NT2/D1 (cell line): Measurements from ENCODE around the gene RHEX.
"Not testable (repeated sequence)": the region's sequence is repeated elsewhere in the genome, so short reads cannot be mapped to it uniquely, and the experiment has no call there.

ENCODE experiments used
- DNase-seq: peaks from one replicate; pipeline ENCODE4 v3.0.0-alpha.2; 2011; ENCODE audit warnings: low read depth, low spot score
- H3K27me3 ChIP-seq: 2 replicates; pipeline ENCODE4 v1.6.0; 2011; ENCODE audit warnings: mild to moderate bottlenecking; ENCODE audit not compliant: insufficient read length, insufficient read depth
- H3K36me3 ChIP-seq: 2 replicates; pipeline ENCODE4 v1.6.1; 2011; ENCODE audit warnings: mild to moderate bottlenecking, low read length, mixed read lengths; ENCODE audit not compliant: insufficient read depth, insufficient read length
- H3K4me1 ChIP-seq: 2 replicates; pipeline ENCODE4 v1.5.1; 2011; ENCODE audit not compliant: insufficient read depth, insufficient read length
- H3K4me3 ChIP-seq: 2 replicates; pipeline ENCODE4 v1.5.1; 2011; ENCODE audit warnings: low read depth; ENCODE audit not compliant: insufficient read length
- H3K9ac ChIP-seq: 2 replicates; pipeline ENCODE4 v1.6.0; 2011; ENCODE audit warnings: low read depth; ENCODE audit not compliant: insufficient read length
- H3K9me3 ChIP-seq: 2 replicates; pipeline ENCODE4 v1.5.1; 2011; ENCODE audit warnings: mild to moderate bottlenecking, low read length; ENCODE audit not compliant: insufficient read depth
- SUZ12 ChIP-seq: IDR thresholded peaks from 2 replicates; pipeline ENCODE4 v1.6.1; 2011; ENCODE audit not compliant: insufficient read length, insufficient read depth; ENCODE audit errors: extremely low read depth
- YY1 ChIP-seq: IDR thresholded peaks from 2 replicates; pipeline ENCODE4 v1.6.1; 2011; ENCODE audit not compliant: insufficient read length, insufficient read depth
- ZNF274 ChIP-seq: IDR thresholded peaks from 2 replicates; pipeline ENCODE4 v1.6.1; 2011; ENCODE audit warnings: mild to moderate bottlenecking, low read depth, low read length

Gene RHEX, protein sequence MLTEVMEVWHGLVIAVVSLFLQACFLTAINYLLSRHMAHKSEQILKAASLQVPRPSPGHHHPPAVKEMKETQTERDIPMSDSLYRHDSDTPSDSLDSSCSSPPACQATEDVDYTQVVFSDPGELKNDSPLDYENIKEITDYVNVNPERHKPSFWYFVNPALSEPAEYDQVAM

DNA sequence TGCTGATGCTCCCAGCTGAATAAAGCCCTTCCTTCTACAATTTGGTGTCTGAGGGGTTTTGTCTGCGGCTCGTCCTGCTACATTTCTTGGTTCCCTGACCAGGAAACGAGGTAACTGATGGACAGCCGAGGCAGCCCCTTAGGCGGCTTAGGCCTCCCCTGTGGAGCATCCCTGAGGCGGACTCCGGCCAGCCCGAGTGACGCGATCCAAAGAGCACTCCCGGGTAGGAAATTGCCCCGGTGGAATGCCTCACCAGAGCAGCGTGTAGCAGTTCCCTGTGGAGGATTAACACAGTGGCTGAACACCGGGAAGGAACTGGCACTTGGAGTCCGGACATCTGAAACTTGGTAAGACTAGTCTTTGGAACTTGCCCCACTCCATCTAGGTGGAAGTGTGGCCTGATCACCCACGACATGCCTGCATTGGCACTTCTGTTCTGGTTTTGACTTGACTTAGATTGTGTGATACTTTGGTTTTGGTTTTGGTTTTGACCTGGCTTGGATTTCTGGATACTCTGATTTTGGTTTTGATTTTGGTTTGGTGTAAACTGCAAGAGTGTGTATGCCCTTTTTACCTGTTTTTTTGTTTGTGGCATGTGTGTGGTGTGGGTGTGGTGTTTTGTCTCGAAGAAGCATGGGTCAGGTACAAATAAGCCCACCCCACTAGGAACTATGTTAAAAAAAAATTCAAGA lies at the start of gene RHEX:
Gene RHEX (plus strand): TSS at position 255 of the 692 bp plus-strand sequence. CDS start 44,656 bp downstream, outside the sequence.
- not testable (repeated sequence) for H3K9ac ChIP-seq, H3K27me3 ChIP-seq, DNase-seq, H3K4me3 ChIP-seq, H3K36me3 ChIP-seq, H3K4me1 ChIP-seq
- H3K9me3 ChIP-seq = peaks cover 12% of the 10 kb centered on the region; the same call in 1 of the 2 replicates

DNA sequence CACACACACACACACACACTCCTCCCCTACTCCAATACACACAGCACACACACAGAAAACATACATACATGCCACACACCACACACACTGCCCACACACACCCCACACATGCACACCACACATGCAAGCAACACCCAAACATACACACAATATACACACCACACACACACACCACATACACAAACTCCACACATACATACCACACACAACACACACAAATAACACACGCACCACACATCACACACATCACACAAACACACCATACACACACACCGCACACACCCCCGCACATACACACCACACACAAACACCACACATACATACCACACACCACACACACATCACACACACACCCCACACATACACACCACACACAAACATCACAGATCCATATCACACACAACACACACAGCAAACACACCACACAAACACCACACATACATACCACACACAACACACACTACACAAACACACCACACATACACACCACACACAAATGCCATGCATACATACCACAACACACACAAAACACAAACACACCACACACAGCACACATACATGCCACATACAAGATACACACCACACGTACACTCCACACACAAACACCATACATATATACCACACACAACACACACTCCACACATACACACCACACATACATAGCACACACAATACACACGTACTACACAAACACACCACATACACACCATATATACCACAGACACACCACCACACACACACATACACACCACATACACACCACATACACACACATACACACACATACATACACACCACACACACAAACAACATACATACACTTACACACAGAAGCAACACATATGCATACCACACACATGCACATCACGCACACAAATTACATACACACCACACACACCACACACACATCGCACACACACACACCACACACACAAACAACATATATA lies 48.8 kb upstream of the RHEX start:
- Histone ChIP-seq H3K9me3 (peaks cover 17% of the 10 kb centered on the region), H3K4me1 (peaks cover 9% of the 10 kb centered on the region), H3K27me3 (no peaks in the 10 kb centered on the region), H3K4me3 (no peak overlapping the region), H3K36me3 (no peaks in the 10 kb centered on the region), H3K9ac (no peak overlapping the region)
- TF ChIP-seq YY1 = no peak
- TF ChIP-seq ZNF274 = no peak
- TF ChIP-seq SUZ12 = no peak
- no peak for DNase-seq

DNA sequence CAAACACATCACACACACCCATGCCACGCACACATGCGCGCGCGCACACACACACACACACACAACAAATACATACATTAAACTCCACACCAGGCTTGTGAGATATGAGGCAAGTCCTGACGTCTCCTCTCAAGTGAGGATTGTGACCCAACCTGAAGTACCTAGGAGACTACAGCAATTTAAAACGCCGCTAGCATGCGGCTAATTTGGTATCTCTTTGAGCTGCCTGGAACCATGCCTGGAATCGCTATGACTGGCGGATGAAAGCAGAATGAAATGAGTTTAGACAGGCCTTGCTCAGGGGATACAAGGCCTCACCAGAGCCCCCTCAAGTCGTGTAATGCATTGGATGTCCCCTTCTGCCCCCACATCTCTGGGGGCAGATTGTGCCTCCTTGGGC lies 48.1 kb upstream of the RHEX start:
- no peak for TF ChIP-seq SUZ12
- no peak for TF ChIP-seq ZNF274
- no peak for TF ChIP-seq YY1
- peaks cover 10% of the 10 kb centered on the region for H3K9me3 ChIP-seq
- H3K4me3 ChIP-seq = no peak overlapping the region
- peaks cover 9% of the 10 kb centered on the region for H3K4me1 ChIP-seq
- no peaks in the 10 kb centered on the region for H3K36me3 ChIP-seq
- no peak for DNase-seq
- no peak overlapping the region for H3K9ac ChIP-seq
- H3K27me3 ChIP-seq = no peaks in the 10 kb centered on the region

DNA sequence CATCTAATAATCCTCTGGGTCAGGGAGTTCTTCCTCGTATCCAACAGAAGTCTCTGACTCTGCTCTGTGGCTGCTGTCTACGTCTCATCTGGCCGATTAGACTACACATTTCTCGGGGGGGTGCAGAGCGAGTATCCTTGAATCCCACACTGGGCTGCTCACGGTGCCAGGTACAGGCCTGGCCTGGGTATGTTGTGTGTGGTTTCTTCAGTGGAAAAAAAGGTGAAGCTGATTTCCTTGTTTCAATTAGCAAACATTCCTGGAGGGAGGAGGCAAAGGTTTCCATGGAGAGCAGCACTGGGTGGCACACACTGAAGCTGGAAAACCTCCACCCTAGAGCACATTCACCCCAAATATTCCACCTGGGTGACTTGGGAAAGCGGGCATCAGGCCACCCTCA lies 47.7 kb upstream of the RHEX start:
- H3K4me1 ChIP-seq = peaks cover 9% of the 10 kb centered on the region
- no peak overlapping the region for H3K9ac ChIP-seq
- no peak for TF ChIP-seq YY1
- TF ChIP-seq SUZ12 = no peak
- TF ChIP-seq ZNF274 = no peak
- H3K36me3 ChIP-seq = no peaks in the 10 kb centered on the region
- no peak overlapping the region for H3K4me3 ChIP-seq
- no peak for DNase-seq
- H3K27me3 ChIP-seq = no peaks in the 10 kb centered on the region
- peaks cover 6% of the 10 kb centered on the region for H3K9me3 ChIP-seq

DNA sequence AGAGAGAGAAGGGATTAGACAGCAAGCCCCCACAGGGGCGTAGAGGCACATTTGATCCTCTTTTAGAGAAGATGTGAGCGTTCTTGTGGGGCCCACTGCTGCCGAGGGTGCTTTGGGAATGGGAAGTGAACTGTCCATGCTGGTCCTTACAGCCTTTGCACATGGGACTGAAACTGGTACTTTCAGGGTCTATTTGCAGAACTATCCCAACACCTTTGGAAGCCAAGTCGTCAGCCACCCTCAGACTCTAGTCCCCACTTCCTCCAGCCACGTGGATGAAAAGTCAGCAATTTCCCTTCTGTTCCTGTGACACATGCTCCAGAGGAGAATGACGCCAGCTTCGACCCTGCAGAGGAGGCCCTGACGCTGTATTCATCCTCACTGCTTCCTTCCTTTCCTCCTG lies 47.2 kb upstream of the RHEX start:
- Histone ChIP-seq H3K27me3 (no peaks in the 10 kb centered on the region), H3K9ac (no peak overlapping the region), H3K36me3 (no peaks in the 10 kb centered on the region), H3K4me3 (no peak overlapping the region), H3K4me1 (peaks cover 6% of the 10 kb centered on the region), H3K9me3 (peaks cover under 1% of the 10 kb centered on the region; the same call in 1 of the 2 replicates)
- no peak for TF ChIP-seq YY1
- TF ChIP-seq SUZ12 = no peak
- TF ChIP-seq ZNF274 = no peak
- no peak for DNase-seq

DNA sequence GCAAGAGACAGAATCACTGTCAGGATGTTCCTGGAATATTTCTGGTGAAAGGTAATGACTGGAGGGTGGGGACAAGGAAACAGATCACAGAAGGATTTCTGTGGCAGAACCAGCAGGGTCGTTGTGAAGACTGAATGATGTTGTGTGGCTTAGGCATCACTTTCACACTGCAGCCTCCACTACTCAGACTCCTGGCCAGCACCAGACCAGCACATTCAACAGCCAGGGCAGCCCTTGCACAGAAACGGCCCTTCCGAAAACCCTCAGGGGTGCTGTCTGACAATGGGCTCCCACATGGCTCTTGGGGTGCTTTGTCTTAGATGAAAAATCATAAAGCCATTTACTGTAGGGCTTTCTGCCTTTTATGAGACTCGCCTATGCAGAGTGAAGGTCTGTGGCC lies 46.0 kb upstream of the RHEX start:
- Histone ChIP-seq H3K36me3 (no peaks in the 10 kb centered on the region), H3K27me3 (no peaks in the 10 kb centered on the region), H3K4me1 (peaks cover 6% of the 10 kb centered on the region), H3K4me3 (no peak overlapping the region), H3K9me3 (no peaks in the 10 kb centered on the region), H3K9ac (no peak overlapping the region)
- no peak for DNase-seq
- no peak for TF ChIP-seq SUZ12
- no peak for TF ChIP-seq ZNF274
- TF ChIP-seq YY1 = no peak

DNA sequence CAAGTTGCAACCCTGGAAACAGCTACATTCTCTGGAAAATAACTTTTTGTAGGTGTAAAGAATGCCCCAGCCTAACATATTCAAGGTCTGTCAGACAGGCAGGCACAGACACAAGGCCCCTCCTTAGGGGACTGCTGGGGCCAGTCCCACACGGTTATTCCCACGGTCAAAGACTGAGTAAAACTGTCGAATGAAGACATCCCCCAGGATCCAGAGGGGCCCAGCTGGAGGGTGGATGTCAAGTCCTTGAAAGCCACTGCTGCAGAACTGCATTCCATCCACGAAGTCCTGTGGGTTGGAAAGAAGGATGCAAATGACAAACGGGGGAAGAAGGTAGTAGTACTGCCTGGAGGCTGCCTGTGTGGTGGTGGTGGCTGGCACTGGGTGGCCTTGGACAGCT lies 42.9 kb upstream of the RHEX start:
- no peak for DNase-seq
- Histone ChIP-seq H3K4me3 (no peak overlapping the region), H3K9me3 (no peaks in the 10 kb centered on the region), H3K36me3 (no peaks in the 10 kb centered on the region), H3K27me3 (no peaks in the 10 kb centered on the region), H3K4me1 (no peaks in the 10 kb centered on the region), H3K9ac (no peak overlapping the region)
- no peak for TF ChIP-seq ZNF274
- no peak for TF ChIP-seq YY1
- no peak for TF ChIP-seq SUZ12
